K562 (cell line): ENCODE results near the gene HIVEP3. TPM values are rescaled to one million over a fixed set of nuclear protein-coding genes. Genes with fewer than 3 reads are reported as not detected.

Source experiments
- ATAC-seq: fragments of 200-7000 bp; cut with Tn5 transposase; 3 replicates; pipeline ENCODE4 v1.9.1; 2020; ENCODE audit warnings: moderate library complexity
- BruUV-seq: library from RNA; stranded (reverse); fragments of 400-500 nt; replicated peaks from 2 replicates; lab custom pipeline; 2021; lab: Mats Ljungman, UMichigan
- CTCF ChIA-PET: fragments of 300-600 bp; formaldehyde crosslinking; extraction: SDS; loops from one replicate; lab custom pipeline; 2021; ENCODE audit warnings: low intra/inter-chr PET ratio; lab: Yijun Ruan, JAX
- POLR2A ChIA-PET: fragments of 300-600, 350-650 bp; sonication (Branson Sonifier 250); formaldehyde crosslinking; extraction: SDS; loops from one replicate; lab custom pipeline; 2021; ENCODE audit warnings: antibody characterized with exemption, inconsistent platforms; lab: Yijun Ruan, JAX
- DNase-seq, 4 experiments: peaks; one replicate each; pipeline versions ENCODE4 v3.0.0 to v3.0.0-alpha.2; 2011 to 2018; ENCODE audit warnings: low spot score in 3 of 4, mixed read lengths in 3 of 4; ENCODE audit errors: extremely low read depth in 1 of 4
- FAIRE-seq: peaks from 2 replicates; lab custom pipeline; 2011; peaks lifted over from hg19 to GRCh38; lab: Jason Lieb, UNC
- H2AFZ ChIP-seq: 2 replicates; pipeline ENCODE4 v1.6.0; 2011; ENCODE audit warnings: low read depth, low read length, control low read depth, inconsistent platforms
- H3K27ac ChIP-seq: fragments of 200-600 bp; 3 replicates; pipeline ENCODE4 v1.8.0; 2011; ENCODE audit warnings: low read depth, mild to moderate bottlenecking, control low read depth, inconsistent platforms, low read length, moderate library complexity, mixed read lengths; ENCODE audit errors: extremely low read depth
- H3K27me3 ChIP-seq, 2 experiments: fragments of 300-600 bp in 1 of 2; 2 replicates in 1 of 2; 3 replicates in 1 of 2; pipeline versions ENCODE4 v1.6.0 to v1.8.0; 2011; ENCODE audit warnings: inconsistent platforms in 2 of 2, low read length in 2 of 2, mild to moderate bottlenecking in 1 of 2, mixed read lengths in 1 of 2, moderate library complexity in 1 of 2; ENCODE audit not compliant: control insufficient read depth in 2 of 2, insufficient read depth in 2 of 2
- H3K36me3 ChIP-seq: fragments of 300-600 bp; 3 replicates; pipeline ENCODE4 v1.8.0; 2011; ENCODE audit warnings: mild to moderate bottlenecking, low read length, inconsistent platforms; ENCODE audit not compliant: control insufficient read depth, insufficient read depth
- H3K4me1 ChIP-seq, 2 experiments: fragments of 200-600 bp in 1 of 2; replicated peaks in 1 of 2; 2 replicates in 1 of 2; 3 replicates in 1 of 2; pipeline versions ENCODE4 v1.5.1 to v1.8.0; 2011; ENCODE audit warnings: inconsistent platforms in 2 of 2, low read length in 2 of 2, mild to moderate bottlenecking in 1 of 2, mixed read lengths in 1 of 2, moderate library complexity in 1 of 2; ENCODE audit not compliant: control insufficient read depth in 2 of 2, insufficient read depth in 2 of 2
- H3K4me2 ChIP-seq: 2 replicates; pipeline ENCODE4 v1.6.1; 2011; ENCODE audit warnings: low read length, control low read depth, inconsistent platforms, mixed read lengths; ENCODE audit not compliant: insufficient read depth
- H3K4me3 ChIP-seq: fragments of 200-600 bp; sonication (generic), shearing (Covaris generic); 2 replicates; pipeline ENCODE4 v1.5.1; 2016; ENCODE audit warnings: control low read depth, inconsistent platforms
- H3K79me2 ChIP-seq: fragments of 200-600 bp; 3 replicates; pipeline ENCODE4 v1.8.0; 2011; ENCODE audit warnings: low read length, inconsistent platforms; ENCODE audit not compliant: control insufficient read depth, insufficient read depth
- H3K9ac ChIP-seq, 2 experiments: 2 replicates each; pipeline versions ENCODE4 v1.6.0 to v1.6.1; 2011; ENCODE audit warnings: low read depth in 2 of 2, low read length in 2 of 2, control low read depth in 1 of 2, inconsistent platforms in 1 of 2, mild to moderate bottlenecking in 1 of 2, mixed read lengths in 1 of 2; ENCODE audit not compliant: insufficient read depth in 1 of 2
- H3K9me1 ChIP-seq: one replicate; pipeline ENCODE4 v1.6.0; 2011; ENCODE audit warnings: inconsistent platforms, mild to moderate bottlenecking, low read length, moderate library complexity; ENCODE audit not compliant: control insufficient read depth, insufficient read depth
- H3K9me3 ChIP-seq: replicated peaks from 2 replicates; pipeline ENCODE4 v1.5.1; 2011; ENCODE audit warnings: low read depth, low read length, inconsistent platforms; ENCODE audit not compliant: control insufficient read depth, insufficient read depth
- H4K20me1 ChIP-seq: replicated peaks from 2 replicates; pipeline ENCODE4 v1.6.1; 2011; ENCODE audit warnings: low read length, inconsistent platforms, mixed read lengths; ENCODE audit not compliant: control insufficient read depth, insufficient read depth
- BMI1 ChIP-seq: fragments of 150-350 bp; IDR thresholded peaks from 2 replicates; pipeline ENCODE4 v1.6.1; 2014; ENCODE audit warnings: low read length
- HMGN3 ChIP-seq: IDR thresholded peaks from 2 replicates; pipeline ENCODE4 v1.6.1; 2011; ENCODE audit warnings: borderline replicate concordance, low read depth, mild to moderate bottlenecking, mixed read lengths, low read length; ENCODE audit not compliant: insufficient read length; ENCODE audit errors: extremely low read depth
- MED1 ChIP-seq: sonication (generic); formaldehyde crosslinking; IDR thresholded peaks from 2 replicates; pipeline ENCODE4 v1.8.1; 2023; ENCODE audit warnings: missing genetic modification reagents, borderline replicate concordance
- PCBP1 ChIP-seq: fragments of 200-400 bp; formaldehyde crosslinking; IDR thresholded peaks from 2 replicates; pipeline ENCODE4 v1.6.1; 2018; ENCODE audit warnings: mild to moderate bottlenecking, low read depth, low read length; ENCODE audit not compliant: poor library complexity, severe bottlenecking
- SMC3 ChIP-seq: conservative IDR thresholded peaks from 2 replicates; pipeline ENCODE4 v1.6.1; 2011; ENCODE audit warnings: low read depth, low read length, improper control_type of control experiment; ENCODE audit not compliant: insufficient read depth
- TBL1XR1 ChIP-seq, 2 experiments: IDR thresholded peaks; 2 replicates each; pipeline ENCODE4 v1.6.1; 2012; ENCODE audit warnings: improper control_type of control experiment in 2 of 2, low read length in 2 of 2, mild to moderate bottlenecking in 1 of 2
- ZNF324 ChIP-seq: fragments of 250-450 bp; sonication (Bioruptor Pico); IDR thresholded peaks from 2 replicates; pipeline ENCODE4 v1.4.0; 2020; ENCODE audit warnings: mild to moderate bottlenecking
- ZNF354B ChIP-seq: fragments of 250-450 bp; sonication (Bioruptor Pico); IDR thresholded peaks from 2 replicates; pipeline ENCODE4 v1.4.0; 2020
- ZNF384 ChIP-seq: IDR thresholded peaks from 2 replicates; pipeline ENCODE4 v1.6.1; 2012; ENCODE audit warnings: low read depth, low read length, improper control_type of control experiment
- ZNF668 ChIP-seq: fragments of 250-450 bp; sonication (Bioruptor Pico); IDR thresholded peaks from 2 replicates; pipeline ENCODE4 v1.8.0; 2022; ENCODE audit warnings: mild to moderate bottlenecking, inconsistent platforms
- WGBS: fragments of 100-300 bp; shearing (Covaris generic); methylation state at CpG from one replicate; pipeline ENCODE4 v1.1.6; 2016; ENCODE audit warnings: low coverage, mixed read lengths; ENCODE audit not compliant: insufficient coverage; ENCODE audit errors: missing lambda C conversion rate; 5-methylcytosine and 5-hydroxymethylcytosine counted together
- in situ Hi-C: fragments of 300-500 bp; cut with MboI; formaldehyde crosslinking; loops from 4 replicates; pipeline ENCODE4 v1.15.0; 2018; ENCODE audit warnings: inconsistent platforms, mixed read lengths
- intact Hi-C: fragments of 100-400 bp; cut with micrococcal nuclease; formaldehyde crosslinking; loops from 2 replicates; pipeline ENCODE4 v1.14.2; 2022
- polyA plus RNA-seq, 8 experiments: library from polyadenylated mRNA; depleted of rRNA in 4 of 8; stranded (reverse) in 5 of 8; unstranded in 3 of 8; fragments of >200 nt; fragmentation: Nextera tagmentation in 2 of 8; fragmentation: Illumina TruSeq in 1 of 8; extraction: Ambion mirVana in 2 of 8; extraction: Trizol in 1 of 8; gene quantifications; 2 replicates each; pipeline versions ENCODE4 v1.2.1 to v1.2.3, GENCODE V29; 2011 to 2014; ENCODE audit warnings: inconsistent platforms in 1 of 8, missing spikeins in 1 of 8
- total RNA-seq, 7 experiments: library from RNA; depleted of rRNA in 6 of 7; stranded (reverse); fragments of >200 nt in 6 of 7; fragmentation: Illumina TruSeq in 2 of 7; extraction: Trizol in 2 of 7; gene quantifications; 2 replicates each; pipeline versions ENCODE4 v1.2.1 to v1.2.3, GENCODE V29; 2011 to 2021; ENCODE audit warnings: low replicate concordance in 1 of 7
- TF ChIP-seq, protein P1 (sequence below): sonication (generic); formaldehyde crosslinking; IDR thresholded peaks from 2 replicates; pipeline ENCODE4 v1.8.0; 2023; ENCODE audit warnings: mild to moderate bottlenecking, missing genetic modification reagents
- TF ChIP-seq, protein P2 (sequence below): fragments of 250-450 bp; sonication (Bioruptor Pico); IDR thresholded peaks from 2 replicates; pipeline ENCODE4 v1.5.0; 2021
- TF ChIP-seq, protein P3 (sequence below): IDR thresholded peaks from 2 replicates; pipeline ENCODE4 v1.6.1; 2014; ENCODE audit warnings: antibody characterized with exemption
- TF ChIP-seq, protein P4 (sequence below): fragments of 250-450 bp; sonication (Bioruptor Pico); IDR thresholded peaks from 2 replicates; pipeline ENCODE4 v1.5.1; 2021; ENCODE audit warnings: mild to moderate bottlenecking

HIVEP3 gene
- total and polyA plus RNA-seq, 9 of the 15 experiments (the other 6 are each of a cell fraction or from before 2014, with no cell fraction given): 0.09 to 0.58 (median 0.34) TPM; not detected in 1

DNA sequence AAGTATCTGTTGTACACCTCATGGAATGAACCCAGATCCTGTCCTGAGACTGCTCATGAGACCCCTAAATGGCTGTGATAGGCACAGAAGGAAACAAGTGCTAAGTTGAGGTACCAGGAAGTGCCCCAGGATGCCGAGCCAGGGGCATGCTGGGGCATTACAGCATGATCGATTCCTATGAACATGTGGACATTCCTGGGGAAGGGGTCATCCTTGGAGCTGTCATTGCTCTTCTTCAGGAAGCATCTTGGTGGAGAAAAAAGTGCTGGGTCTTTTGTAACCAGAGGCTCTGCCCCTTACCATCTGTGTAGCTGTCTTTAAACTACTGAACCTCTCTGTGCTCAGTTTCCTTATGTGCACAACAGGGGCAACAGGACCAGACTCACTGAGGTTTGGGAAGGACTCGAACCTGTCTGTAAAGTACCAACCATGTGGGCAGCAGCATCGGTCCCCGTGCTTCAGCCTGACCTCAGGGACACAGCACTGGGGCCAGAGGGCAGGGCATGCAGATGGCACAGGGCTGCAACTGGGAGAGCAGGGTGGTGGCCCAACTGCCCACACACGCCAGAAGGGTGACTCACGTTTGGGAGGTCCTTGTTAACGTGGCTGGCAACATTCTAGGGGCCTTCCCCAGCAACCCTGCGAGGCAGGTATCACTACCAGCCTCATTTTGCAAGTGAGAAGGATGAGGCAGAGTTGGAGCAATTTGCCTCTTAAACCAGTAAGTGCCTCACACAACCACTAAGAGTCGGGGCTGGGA, 291.9 kb downstream of the HIVEP3 start:
- Histone ChIP-seq H3K36me3 (no peaks in the 10 kb centered on the region), H4K20me1 (0 out of 2 replicates have a peak, but pooled peaks cover 5% of the 10 kb centered on the region), H3K27me3 (peaks cover 8 to 45% of the 10 kb centered on the region in 2 experiments; a peak in 4 of 5 replicates), H3K9ac (no peak overlapping the region), H3K4me3 (no peak overlapping the region), H3K9me1 (no peaks in the 10 kb centered on the region), H3K79me2 (no peaks in the 10 kb centered on the region), H2AFZ (no peak overlapping the region), H3K4me2 (no peak overlapping the region), H3K9me3 (no peaks in the 10 kb centered on the region), H3K27ac (no peak overlapping the region), H3K4me1 (no peaks in the 10 kb centered on the region)
- 1% methylated on average over 10 of the region's 10 CpGs for WGBS
- intact Hi-C loops (no loop called here), in situ Hi-C loops (no loop called here)
- DNase-seq: no peak
- FAIRE-seq: no peak
- no TSS peak for BruUV-seq
- ChIA-PET POLR2A (interaction anchor here (0.7 kb wide), 1 partner anchor 293 kb away, joined by 3 read pairs; no protein-coding TSS in a partner anchor), CTCF (no interaction called here)
- no peak for ATAC-seq
- TF ChIP-seq TBL1XR1 (IDR thresholded peaks at IDR 0.05; ENCODE audit: low read length in 2 of 2): no peak
- no peak for TF ChIP-seq ZNF324 (CRISPR knock-in tag)
- TF ChIP-seq, protein P1, sequence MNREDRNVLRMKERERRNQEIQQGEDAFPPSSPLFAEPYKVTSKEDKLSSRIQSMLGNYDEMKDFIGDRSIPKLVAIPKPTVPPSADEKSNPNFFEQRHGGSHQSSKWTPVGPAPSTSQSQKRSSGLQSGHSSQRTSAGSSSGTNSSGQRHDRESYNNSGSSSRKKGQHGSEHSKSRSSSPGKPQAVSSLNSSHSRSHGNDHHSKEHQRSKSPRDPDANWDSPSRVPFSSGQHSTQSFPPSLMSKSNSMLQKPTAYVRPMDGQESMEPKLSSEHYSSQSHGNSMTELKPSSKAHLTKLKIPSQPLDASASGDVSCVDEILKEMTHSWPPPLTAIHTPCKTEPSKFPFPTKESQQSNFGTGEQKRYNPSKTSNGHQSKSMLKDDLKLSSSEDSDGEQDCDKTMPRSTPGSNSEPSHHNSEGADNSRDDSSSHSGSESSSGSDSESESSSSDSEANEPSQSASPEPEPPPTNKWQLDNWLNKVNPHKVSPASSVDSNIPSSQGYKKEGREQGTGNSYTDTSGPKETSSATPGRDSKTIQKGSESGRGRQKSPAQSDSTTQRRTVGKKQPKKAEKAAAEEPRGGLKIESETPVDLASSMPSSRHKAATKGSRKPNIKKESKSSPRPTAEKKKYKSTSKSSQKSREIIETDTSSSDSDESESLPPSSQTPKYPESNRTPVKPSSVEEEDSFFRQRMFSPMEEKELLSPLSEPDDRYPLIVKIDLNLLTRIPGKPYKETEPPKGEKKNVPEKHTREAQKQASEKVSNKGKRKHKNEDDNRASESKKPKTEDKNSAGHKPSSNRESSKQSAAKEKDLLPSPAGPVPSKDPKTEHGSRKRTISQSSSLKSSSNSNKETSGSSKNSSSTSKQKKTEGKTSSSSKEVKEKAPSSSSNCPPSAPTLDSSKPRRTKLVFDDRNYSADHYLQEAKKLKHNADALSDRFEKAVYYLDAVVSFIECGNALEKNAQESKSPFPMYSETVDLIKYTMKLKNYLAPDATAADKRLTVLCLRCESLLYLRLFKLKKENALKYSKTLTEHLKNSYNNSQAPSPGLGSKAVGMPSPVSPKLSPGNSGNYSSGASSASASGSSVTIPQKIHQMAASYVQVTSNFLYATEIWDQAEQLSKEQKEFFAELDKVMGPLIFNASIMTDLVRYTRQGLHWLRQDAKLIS (CRISPR knock-in tag): no peak
- TF ChIP-seq, protein P2, sequence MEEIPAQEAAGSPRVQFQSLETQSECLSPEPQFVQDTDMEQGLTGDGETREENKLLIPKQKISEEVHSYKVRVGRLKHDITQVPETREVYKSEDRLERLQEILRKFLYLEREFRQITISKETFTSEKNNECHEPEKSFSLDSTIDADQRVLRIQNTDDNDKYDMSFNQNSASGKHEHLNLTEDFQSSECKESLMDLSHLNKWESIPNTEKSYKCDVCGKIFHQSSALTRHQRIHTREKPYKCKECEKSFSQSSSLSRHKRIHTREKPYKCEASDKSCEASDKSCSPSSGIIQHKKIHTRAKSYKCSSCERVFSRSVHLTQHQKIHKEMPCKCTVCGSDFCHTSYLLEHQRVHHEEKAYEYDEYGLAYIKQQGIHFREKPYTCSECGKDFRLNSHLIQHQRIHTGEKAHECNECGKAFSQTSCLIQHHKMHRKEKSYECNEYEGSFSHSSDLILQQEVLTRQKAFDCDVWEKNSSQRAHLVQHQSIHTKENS (CRISPR knock-in tag): no peak
- TF ChIP-seq, protein P3, sequence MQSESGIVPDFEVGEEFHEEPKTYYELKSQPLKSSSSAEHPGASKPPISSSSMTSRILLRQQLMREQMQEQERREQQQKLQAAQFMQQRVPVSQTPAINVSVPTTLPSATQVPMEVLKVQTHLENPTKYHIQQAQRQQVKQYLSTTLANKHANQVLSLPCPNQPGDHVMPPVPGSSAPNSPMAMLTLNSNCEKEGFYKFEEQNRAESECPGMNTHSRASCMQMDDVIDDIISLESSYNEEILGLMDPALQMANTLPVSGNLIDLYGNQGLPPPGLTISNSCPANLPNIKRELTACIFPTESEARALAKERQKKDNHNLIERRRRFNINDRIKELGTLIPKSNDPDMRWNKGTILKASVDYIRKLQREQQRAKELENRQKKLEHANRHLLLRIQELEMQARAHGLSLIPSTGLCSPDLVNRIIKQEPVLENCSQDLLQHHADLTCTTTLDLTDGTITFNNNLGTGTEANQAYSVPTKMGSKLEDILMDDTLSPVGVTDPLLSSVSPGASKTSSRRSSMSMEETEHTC: no peak
- TF ChIP-seq, protein P4, sequence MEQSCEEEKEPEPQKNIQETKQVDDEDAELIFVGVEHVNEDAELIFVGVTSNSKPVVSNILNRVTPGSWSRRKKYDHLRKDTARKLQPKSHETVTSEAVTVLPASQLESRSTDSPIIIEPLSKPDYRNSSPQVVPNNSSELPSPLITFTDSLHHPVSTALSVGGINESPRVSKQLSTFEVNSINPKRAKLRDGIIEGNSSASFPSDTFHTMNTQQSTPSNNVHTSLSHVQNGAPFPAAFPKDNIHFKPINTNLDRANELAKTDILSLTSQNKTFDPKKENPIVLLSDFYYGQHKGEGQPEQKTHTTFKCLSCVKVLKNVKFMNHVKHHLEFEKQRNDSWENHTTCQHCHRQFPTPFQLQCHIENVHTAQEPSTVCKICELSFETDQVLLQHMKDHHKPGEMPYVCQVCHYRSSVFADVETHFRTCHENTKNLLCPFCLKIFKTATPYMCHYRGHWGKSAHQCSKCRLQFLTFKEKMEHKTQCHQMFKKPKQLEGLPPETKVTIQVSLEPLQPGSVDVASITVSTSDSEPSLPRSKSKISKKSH (CRISPR knock-in tag): no peak
- TF ChIP-seq HMGN3: no peak
- TF ChIP-seq ZNF384: no peak
- TF ChIP-seq ZNF354B (CRISPR knock-in tag): no peak
- no peak for TF ChIP-seq PCBP1
- TF ChIP-seq SMC3: no peak
- TF ChIP-seq BMI1: no peak
- no peak for TF ChIP-seq MED1 (CRISPR knock-in tag)
- TF ChIP-seq ZNF668 (CRISPR knock-in tag): no peak
